Adrenal gland (tissue), 12 donors: ENCODE measurements around the gene ELF5. TPM values are rescaled to one million over a fixed set of nuclear protein-coding genes. Genes with fewer than 3 reads are reported as not detected.
A peak's percentile ranks its signal among the peaks of the same experiment; 100 is the strongest.

Experiments
- DNase-seq, 7 donors: peaks; one replicate each; pipeline ENCODE4 v3.0.0-alpha.2; 2019 to 2020
- H3K27ac ChIP-seq, 5 donors: fragments of 200-600 bp; sonication (generic) in 4 of 5; 1 replicate in 3 of 5; 2 replicates in 2 of 5; pipeline versions ENCODE4 v1.5.1 to v1.8.0; 2016 to 2020; ENCODE audit warnings: mild to moderate bottlenecking in 1 of 5
- H3K27me3 ChIP-seq: fragments of 200-600 bp; 2 replicates; pipeline ENCODE4 v1.8.0; 2021
- H3K36me3 ChIP-seq, 2 donors: fragments of 200-600 bp; replicated peaks in 1 of 2; 1 replicate in 1 of 2; 2 replicates in 1 of 2; pipeline versions ENCODE4 v1.5.1 to v1.8.0; 2018 to 2022
- H3K4me1 ChIP-seq, 2 donors: fragments of 200-600 bp; replicated peaks in 1 of 2; 1 replicate in 1 of 2; 2 replicates in 1 of 2; pipeline versions ENCODE4 v1.5.1 to v1.8.0; 2018 to 2021
- H3K4me3 ChIP-seq, 4 donors: fragments of 200-600 bp; sonication (generic) in 3 of 4; one replicate each; pipeline ENCODE4 v1.5.1; 2016 to 2018
- H3K9me3 ChIP-seq, 3 donors: fragments of 200-600 bp; sonication (generic) in 1 of 3; replicated peaks in 1 of 3; 1 replicate in 2 of 3; 2 replicates in 1 of 3; pipeline versions ENCODE4 v1.5.1 to v1.8.0; 2016 to 2021
- CTCF ChIP-seq, 6 experiments: fragments of 450-650 bp in 4 of 6; fragments of 200-600 bp in 2 of 6; sonication (generic) in 1 of 6; IDR thresholded peaks; 1 replicate in 5 of 6; 2 replicates in 1 of 6; pipeline versions ENCODE4 v1.5.1 to v1.8.0; 2016 to 2021; ENCODE audit warnings: antibody characterized with exemption in 6 of 6, mild to moderate bottlenecking in 2 of 6, moderate library complexity in 1 of 6
- POLR2A ChIP-seq, 2 donors: fragments of 450-650 bp; IDR thresholded peaks; one replicate each; pipeline ENCODE4 v1.6.1; 2017; ENCODE audit warnings: antibody characterized with exemption in 2 of 2, mild to moderate bottlenecking in 2 of 2, moderate library complexity in 1 of 2
- WGBS, 4 donors: extraction: QIAGEN DNeasy Blood & Tissue Kit in 2 of 4; methylation state at CpG; one replicate each; pipeline versions ENCODE4 v1.1.5 to v1.1.7; 2013 to 2017; 5-methylcytosine and 5-hydroxymethylcytosine counted together
- intact Hi-C, 2 donors: fragments of 100-400 bp; cut with DNase I; formaldehyde crosslinking; loops; one replicate each; pipeline versions ENCODE4 v1.14.1 to v1.15.0; 2022 to 2023
- polyA plus RNA-seq, 3 donors: library from polyadenylated mRNA; stranded (reverse); fragments of 200-250 nt in 2 of 3; fragments of 350-450 nt in 1 of 3; fragmentation: Illumina TruSeq in 1 of 3; extraction: RNeasy Lipid Tissue Mini Kit (QIAGEN cat#74804) in 1 of 3; gene quantifications; one replicate each; pipeline ENCODE4 v1.2.3, GENCODE V29; 2013 to 2014
- total RNA-seq, 9 donors: library from RNA; depleted of rRNA in 4 of 9; stranded (reverse); fragments of >200 nt in 4 of 9; fragments of 120-200 nt in 1 of 9; fragmentation: NEBNext Ultra II Directional in 1 of 9; extraction: Animal tissue kit (Norgen Biotek cat#: 25700) in 1 of 9; gene quantifications; one replicate each; pipeline versions ENCODE4 v1.1.0 to v1.2.4, GENCODE V29; 2013 to 2023
- donor health status: healthy with polysubstance abuse.
- donor health status: Bipolar disorder and iron deficiency.
- donor health status: DM: yes; HTN: yes; CAD: no.
- donor health status: DM: no; HTN: no; CAD: no.
- donor health status: DM: no; HTN: no; CAD: no.
- donor health status: DM: yes; HTN: yes; CAD: no.

Gene ELF5
- total and polyA plus RNA-seq, 12 donors = 0.03 TPM; not detected in 11

DNA sequence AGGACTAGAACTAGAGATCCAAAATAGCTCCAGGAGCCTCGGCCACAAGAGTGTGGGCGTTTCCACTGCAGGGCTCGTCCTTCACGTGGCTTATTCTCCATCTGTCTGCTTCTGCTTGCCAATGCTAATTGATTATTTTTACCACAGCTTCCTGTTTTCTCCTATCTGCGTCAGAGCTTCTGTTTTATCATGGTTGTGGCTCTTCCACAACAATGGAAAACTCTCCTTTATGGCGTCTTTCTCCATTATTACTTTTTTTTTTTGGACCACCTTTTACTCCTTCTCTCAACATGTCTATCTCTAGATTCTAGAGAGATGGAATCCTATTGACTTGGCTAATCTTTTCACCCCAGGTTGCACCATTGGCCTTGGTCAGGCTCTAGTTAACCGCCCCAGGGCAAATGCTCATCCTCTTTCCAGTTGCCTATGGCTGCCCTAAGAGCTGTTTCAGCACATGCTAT lies 49.0 kb downstream of the ELF5 start:
- DNase-seq = peak; percentile 21 to 61 (median 49)
- no peak for TF ChIP-seq CTCF (IDR thresholded peaks at IDR 0.05)
- no peak for TF ChIP-seq POLR2A (IDR thresholded peaks at IDR 0.05)
- no peaks in the 10 kb centered on the region for H3K27me3 ChIP-seq

DNA sequence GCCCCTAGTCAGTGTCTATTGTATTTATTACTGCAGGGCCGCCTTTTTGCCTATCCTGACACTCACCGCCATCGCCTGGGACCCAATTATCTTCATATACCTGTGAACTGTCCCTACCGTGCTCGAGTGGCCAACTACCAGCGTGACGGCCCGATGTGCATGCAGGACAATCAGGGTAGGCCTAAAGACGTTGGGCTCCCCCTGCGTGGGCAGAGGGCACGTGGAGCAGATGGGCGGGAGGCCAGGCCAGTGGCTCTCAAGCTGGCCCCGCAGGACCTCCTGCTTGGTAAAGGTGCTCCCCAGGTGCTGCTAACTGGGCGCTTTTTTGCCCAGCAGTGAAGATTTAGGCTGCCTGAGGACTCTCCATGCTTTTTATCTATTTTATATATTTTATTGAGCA lies 52.4 kb downstream of the ELF5 start:
- DNase-seq = no peak
- intact Hi-C loops = no loop called here
- Histone ChIP-seq H3K36me3 (peaks cover 0 to 58% of the 10 kb centered on the region in 2 donors), H3K27me3 (no peaks in the 10 kb centered on the region), H3K4me1 (peaks cover 6 to 7% of the 10 kb centered on the region in 2 donors), H3K9me3 (no peaks in the 10 kb centered on the region), H3K4me3 (no peak overlapping the region), H3K27ac (no peak overlapping the region)
- TF ChIP-seq CTCF (IDR thresholded peaks at IDR 0.05) = no peak
- no peak for TF ChIP-seq POLR2A (IDR thresholded peaks at IDR 0.05)
- WGBS, 4 donors = 95 to 98% (median 96%) methylated on average over 13 to 14 of the region's 14 CpGs

More for the DNA sequence above, 49.0 kb downstream of the ELF5 start:
- H3K36me3 ChIP-seq = peaks cover 0 to 52% of the 10 kb centered on the region in 2 donors
- H3K9me3 ChIP-seq = peaks cover 0 to 7% (median 6%) of the 10 kb centered on the region in 3 donors
- H3K4me3 ChIP-seq = no peak overlapping the region
- 39 to 53% (median 52%) methylated on average over 7 of the region's 7 CpGs for WGBS, 4 donors
- peaks cover under 1 to 7% of the 10 kb centered on the region in 2 donors for H3K4me1 ChIP-seq
- intact Hi-C loops = no loop called here
- H3K27ac ChIP-seq = peak overlapping the region in 2 of 5 donors; percentile 22 to 38

- no peak for DNase-seq
- H3K27ac ChIP-seq = no peak overlapping the region
- H3K4me3 ChIP-seq = no peak overlapping the region
- TF ChIP-seq CTCF (IDR thresholded peaks at IDR 0.05) = no peak
- TF ChIP-seq POLR2A (IDR thresholded peaks at IDR 0.05) = no peak
- H3K4me1 ChIP-seq = peaks cover 8 to 13% of the 10 kb centered on the region in 2 donors
- H3K27me3 ChIP-seq = no peaks in the 10 kb centered on the region
- intact Hi-C loops = no loop called here
- H3K9me3 ChIP-seq = no peaks in the 10 kb centered on the region
- WGBS, 4 donors = 68 to 79% (median 77%) methylated on average over 4 of the region's 4 CpGs
- H3K36me3 ChIP-seq = peaks cover 0 to 58% of the 10 kb centered on the region in 2 donors
Observed at GRCh38 chr11:34460278-34460677, 53.3 kb downstream of the ELF5 start.

DNA sequence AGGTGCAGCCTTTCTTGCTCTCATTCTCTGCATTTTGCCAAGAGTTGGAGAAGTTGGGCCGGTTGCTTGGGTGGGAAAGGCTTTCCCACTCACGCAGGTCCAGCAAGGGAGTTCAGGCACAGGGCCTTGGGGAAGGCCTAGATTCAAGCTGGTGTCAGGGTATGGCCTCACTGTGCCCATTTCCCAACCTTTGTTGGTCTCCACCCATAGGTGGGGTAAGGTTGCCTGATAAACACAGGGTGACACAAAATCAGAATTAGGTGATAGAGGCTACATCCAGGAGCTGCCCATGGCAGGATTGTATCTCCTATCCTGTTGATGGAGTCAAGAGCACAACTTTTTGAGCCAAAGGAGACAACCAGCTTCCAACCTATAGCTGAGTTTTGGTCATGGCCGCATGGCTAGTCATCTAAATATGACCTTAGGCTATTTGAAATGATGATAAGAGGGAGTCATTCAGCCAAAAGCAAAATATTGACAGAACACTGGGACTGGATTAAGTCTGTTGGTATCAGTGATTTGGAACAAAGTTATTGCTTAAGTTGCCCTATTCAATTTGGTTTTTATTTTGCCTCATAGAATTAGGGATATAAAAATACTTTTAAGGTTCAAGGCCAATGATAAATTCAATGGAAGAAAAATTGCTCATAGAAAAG lies 54.0 kb downstream of the ELF5 start:
- no peak for TF ChIP-seq CTCF (IDR thresholded peaks at IDR 0.05)
- no peak for TF ChIP-seq POLR2A (IDR thresholded peaks at IDR 0.05)
- Histone ChIP-seq H3K27me3 (no peaks in the 10 kb centered on the region), H3K9me3 (no peaks in the 10 kb centered on the region), H3K4me3 (no peak overlapping the region), H3K4me1 (peaks cover 10 to 20% of the 10 kb centered on the region in 2 donors), H3K36me3 (peaks cover 0 to 56% of the 10 kb centered on the region in 2 donors), H3K27ac (peak overlapping the region in 2 of 5 donors; percentile 6 to 31)
- intact Hi-C loops = no loop called here
- no peak for DNase-seq
- WGBS, 4 donors = 81 to 90% (median 87%) methylated on average over 3 of the region's 3 CpGs
